ENCODE results near the gene PLA2G12B.

Gene PLA2G12B

DNA sequence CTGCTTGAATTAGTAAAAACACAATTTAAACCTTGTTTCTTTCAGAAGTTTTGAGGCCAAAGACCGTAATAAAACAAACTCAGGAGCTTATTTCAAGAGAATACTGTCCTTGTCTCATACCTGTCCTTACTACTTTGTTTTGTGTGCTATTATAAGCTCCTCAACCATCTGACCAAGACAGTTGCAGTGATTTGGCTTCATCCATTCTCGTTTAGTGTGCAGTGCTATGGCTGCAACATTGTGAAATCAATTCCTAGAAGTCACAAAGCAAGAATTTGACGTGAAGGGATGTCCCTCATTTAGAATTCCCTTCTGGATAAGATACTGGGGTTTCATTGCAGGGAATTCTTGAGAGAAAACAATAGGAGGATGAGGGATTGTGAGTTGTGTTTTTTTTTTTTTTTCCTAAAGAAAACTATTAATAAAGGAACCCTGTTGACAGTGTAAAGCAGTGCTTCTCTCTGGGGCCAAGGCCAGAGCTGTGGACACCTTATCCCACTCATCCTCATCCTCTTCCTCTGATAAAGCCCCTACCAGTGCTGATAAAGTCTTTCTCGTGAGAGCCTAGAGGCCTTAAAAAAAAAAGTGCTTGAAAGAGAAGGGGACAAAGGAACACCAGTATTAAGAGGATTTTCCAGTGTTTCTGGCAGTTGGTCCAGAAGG, 61.3 kb downstream of the PLA2G12B start, which contains the start of gene OIT3:
Gene OIT3, plus strand, starts transcription at position 604 of the 663 bp plus-strand sequence. CDS start 60 bp downstream, outside the sequence.
- Histone ChIP-seq H3K27me3 (ENCODE audit: insufficient read depth, poor library complexity, severe bottlenecking) (no peaks in the 10 kb centered on the region), H3K9me3 (ENCODE audit: severe bottlenecking) (no peaks in the 10 kb centered on the region), H3K4me1 (ENCODE audit: insufficient read depth, poor library complexity, severe bottlenecking) (peaks cover 12% of the 10 kb centered on the region), H3K27ac (ENCODE audit: poor library complexity, severe bottlenecking) (no peak within 1 kb of the TSS), H3K36me3 (ENCODE audit: low read depth) (no peaks in the 10 kb centered on the region), H3K4me3 (ENCODE audit: severe bottlenecking) (no peak within 1 kb of the TSS)
- DNase-seq (ENCODE audit: low spot score) (no peak), ATAC-seq (ENCODE audit: low read depth) (no peak)
- TF ChIP-seq, protein P1, sequence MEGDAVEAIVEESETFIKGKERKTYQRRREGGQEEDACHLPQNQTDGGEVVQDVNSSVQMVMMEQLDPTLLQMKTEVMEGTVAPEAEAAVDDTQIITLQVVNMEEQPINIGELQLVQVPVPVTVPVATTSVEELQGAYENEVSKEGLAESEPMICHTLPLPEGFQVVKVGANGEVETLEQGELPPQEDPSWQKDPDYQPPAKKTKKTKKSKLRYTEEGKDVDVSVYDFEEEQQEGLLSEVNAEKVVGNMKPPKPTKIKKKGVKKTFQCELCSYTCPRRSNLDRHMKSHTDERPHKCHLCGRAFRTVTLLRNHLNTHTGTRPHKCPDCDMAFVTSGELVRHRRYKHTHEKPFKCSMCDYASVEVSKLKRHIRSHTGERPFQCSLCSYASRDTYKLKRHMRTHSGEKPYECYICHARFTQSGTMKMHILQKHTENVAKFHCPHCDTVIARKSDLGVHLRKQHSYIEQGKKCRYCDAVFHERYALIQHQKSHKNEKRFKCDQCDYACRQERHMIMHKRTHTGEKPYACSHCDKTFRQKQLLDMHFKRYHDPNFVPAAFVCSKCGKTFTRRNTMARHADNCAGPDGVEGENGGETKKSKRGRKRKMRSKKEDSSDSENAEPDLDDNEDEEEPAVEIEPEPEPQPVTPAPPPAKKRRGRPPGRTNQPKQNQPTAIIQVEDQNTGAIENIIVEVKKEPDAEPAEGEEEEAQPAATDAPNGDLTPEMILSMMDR (IDR thresholded peaks at IDR 0.05; ENCODE audit: poor library complexity, severe bottlenecking), result no peak

DNA sequence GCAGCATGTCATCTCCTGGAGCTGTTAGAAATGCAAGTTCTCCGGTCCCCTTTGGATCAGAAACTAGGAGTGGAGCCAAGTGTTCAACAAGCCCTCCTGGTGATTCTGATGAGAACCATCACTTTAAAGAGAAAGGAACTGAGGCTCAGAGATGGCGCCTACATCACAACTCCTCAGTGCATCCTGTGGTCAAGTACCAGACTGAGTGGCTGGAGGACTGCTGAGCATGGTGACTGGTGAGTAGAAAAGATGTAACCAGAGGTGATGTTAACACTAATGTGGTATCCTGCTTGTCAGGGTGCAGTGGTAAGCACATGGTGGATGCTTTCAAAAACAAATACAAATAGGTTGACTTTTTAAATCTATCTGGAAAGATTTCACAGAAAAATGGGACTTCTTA, 64.5 kb downstream of the PLA2G12B start:
- no peaks in the 10 kb centered on the region for H3K9me3 ChIP-seq (ENCODE audit: severe bottlenecking)
- ATAC-seq (ENCODE audit: low read depth), result no peak
- peak overlapping the region; percentile 36 for H3K27ac ChIP-seq (ENCODE audit: poor library complexity, severe bottlenecking)
- no peaks in the 10 kb centered on the region for H3K27me3 ChIP-seq (ENCODE audit: insufficient read depth, poor library complexity, severe bottlenecking)
- DNase-seq (ENCODE audit: low spot score), result no peak
- peaks cover 17% of the 10 kb centered on the region for H3K4me1 ChIP-seq (ENCODE audit: insufficient read depth, poor library complexity, severe bottlenecking)
- TF ChIP-seq, protein P1 (IDR thresholded peaks at IDR 0.05; ENCODE audit: poor library complexity, severe bottlenecking), result no peak
- peaks cover 4% of the 10 kb centered on the region; the same call in 1 of the 2 replicates for H3K36me3 ChIP-seq (ENCODE audit: low read depth)
- no peak overlapping the region for H3K4me3 ChIP-seq (ENCODE audit: severe bottlenecking)

DNA sequence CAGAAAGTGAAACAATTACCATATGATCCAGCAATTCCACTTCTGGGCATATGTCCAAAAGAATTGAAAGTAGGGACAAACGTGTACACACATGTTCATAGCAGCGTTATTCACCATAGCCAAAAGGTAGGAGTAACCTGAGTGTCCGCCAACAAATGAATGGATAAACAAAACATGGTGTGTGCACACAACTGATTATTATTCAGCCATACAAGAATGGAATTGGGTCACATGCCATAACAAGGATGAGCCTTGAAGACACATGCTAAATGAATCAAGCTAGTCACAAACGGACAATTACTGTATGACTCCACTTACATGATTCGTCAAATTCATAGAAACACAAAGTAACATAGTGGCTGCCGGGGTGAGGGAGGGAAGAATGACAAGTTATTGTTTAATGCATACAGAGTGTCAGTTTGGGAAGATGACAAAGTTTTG, 65.2 kb downstream of the PLA2G12B start:
- peak; percentile 94 for ATAC-seq (ENCODE audit: low read depth)
- peak overlapping the region; percentile 36 for H3K27ac ChIP-seq (ENCODE audit: poor library complexity, severe bottlenecking)
- H3K27me3 ChIP-seq (ENCODE audit: insufficient read depth, poor library complexity, severe bottlenecking), result no peaks in the 10 kb centered on the region
- no peak overlapping the region for H3K4me3 ChIP-seq (ENCODE audit: severe bottlenecking)
- no peaks in the 10 kb centered on the region for H3K9me3 ChIP-seq (ENCODE audit: severe bottlenecking)
- H3K36me3 ChIP-seq (ENCODE audit: low read depth), result peaks cover 4% of the 10 kb centered on the region; the same call in 1 of the 2 replicates
- TF ChIP-seq, protein P1 (IDR thresholded peaks at IDR 0.05; ENCODE audit: poor library complexity, severe bottlenecking), result no peak
- DNase-seq (ENCODE audit: low spot score), result no peak
- peaks cover 17% of the 10 kb centered on the region for H3K4me1 ChIP-seq (ENCODE audit: insufficient read depth, poor library complexity, severe bottlenecking)

DNA sequence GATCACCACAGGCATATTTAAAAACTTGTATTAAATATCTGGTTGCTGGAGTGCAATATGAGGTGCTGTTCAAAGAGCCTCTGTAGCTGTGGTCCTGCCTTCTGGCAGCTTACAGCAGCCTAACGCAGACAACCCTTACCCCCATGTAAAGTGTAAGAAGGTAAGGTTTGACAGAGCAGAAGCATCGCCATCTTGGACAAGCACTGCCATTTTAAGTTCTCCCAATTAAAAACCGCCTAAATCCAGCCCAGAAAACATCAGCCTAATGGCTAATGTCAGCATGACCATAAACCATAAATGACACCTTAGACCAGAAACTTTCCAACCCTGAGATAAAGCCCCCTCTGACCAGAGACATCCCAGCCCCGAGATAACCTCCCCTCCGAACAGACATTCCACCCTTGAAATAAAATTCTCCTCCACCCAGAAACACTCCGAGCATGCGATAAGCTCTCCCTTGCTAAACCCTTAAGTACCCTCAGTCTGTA, 66.4 kb downstream of the PLA2G12B start:
- TF ChIP-seq, protein P1 (IDR thresholded peaks at IDR 0.05; ENCODE audit: poor library complexity, severe bottlenecking), result no peak
- ATAC-seq (ENCODE audit: low read depth) (no peak), DNase-seq (ENCODE audit: low spot score) (no peak)
- peaks cover 17% of the 10 kb centered on the region for H3K4me1 ChIP-seq (ENCODE audit: insufficient read depth, poor library complexity, severe bottlenecking)
- peaks cover 4% of the 10 kb centered on the region; the same call in 1 of the 2 replicates for H3K36me3 ChIP-seq (ENCODE audit: low read depth)
- no peak overlapping the region for H3K4me3 ChIP-seq (ENCODE audit: severe bottlenecking)
- no peaks in the 10 kb centered on the region for H3K27me3 ChIP-seq (ENCODE audit: insufficient read depth, poor library complexity, severe bottlenecking)
- H3K9me3 ChIP-seq (ENCODE audit: severe bottlenecking), result no peaks in the 10 kb centered on the region
- peak overlapping the region; percentile 36 for H3K27ac ChIP-seq (ENCODE audit: poor library complexity, severe bottlenecking)

DNA sequence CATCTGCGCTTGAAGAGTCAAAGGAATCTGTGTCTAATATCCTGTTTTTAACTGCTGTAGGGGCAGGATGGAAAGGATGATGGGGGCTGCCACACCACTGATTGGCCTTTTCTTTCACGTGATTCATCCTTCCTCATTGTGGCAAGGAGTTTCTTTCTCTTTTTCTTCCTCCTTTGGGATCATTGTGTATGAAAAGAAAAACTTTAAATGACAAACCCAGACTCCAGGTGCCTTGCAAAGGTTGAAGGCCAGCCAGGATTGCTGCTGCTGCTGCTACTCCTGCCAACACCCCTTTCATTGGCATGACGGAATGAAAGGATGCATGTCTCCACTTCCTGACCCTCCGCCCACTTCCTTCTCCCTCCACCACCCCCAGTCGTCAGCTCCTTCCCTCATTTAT, 67.6 kb downstream of the PLA2G12B start:
- no peak for DNase-seq (ENCODE audit: low spot score)
- Histone ChIP-seq H3K27me3 (ENCODE audit: insufficient read depth, poor library complexity, severe bottlenecking) (no peaks in the 10 kb centered on the region), H3K36me3 (ENCODE audit: low read depth) (peaks cover 4% of the 10 kb centered on the region; the same call in 1 of the 2 replicates), H3K27ac (ENCODE audit: poor library complexity, severe bottlenecking) (peak overlapping the region; percentile 21), H3K9me3 (ENCODE audit: severe bottlenecking) (no peaks in the 10 kb centered on the region), H3K4me3 (ENCODE audit: severe bottlenecking) (no peak overlapping the region), H3K4me1 (ENCODE audit: insufficient read depth, poor library complexity, severe bottlenecking) (peaks cover 17% of the 10 kb centered on the region)
- TF ChIP-seq, protein P1 (IDR thresholded peaks at IDR 0.05; ENCODE audit: poor library complexity, severe bottlenecking), result no peak
- no peak for ATAC-seq (ENCODE audit: low read depth)
